ENCODE measurements around the gene GLB1L3. TPM values are rescaled to one million over a fixed set of nuclear protein-coding genes. Genes with fewer than 3 reads are reported as not detected.

The GLB1L3 gene
- total RNA-seq, 1 experiment from 2014 or later, result 0.17 TPM

- BruUV-seq (replicated peaks), result no TSS peak
Observed at GRCh38 chr11:134289789-134290188, 13.6 kb downstream of the GLB1L3 start.

GRCh38 chr11:134290646-134291045 is 14.5 kb downstream of the GLB1L3 start:
- Histone ChIP-seq H3K27me3 (replicated peaks; ENCODE audit: insufficient read depth, low read depth, low read length, poor library complexity) (no peaks in the 10 kb centered on the region), H3K36me3 (ENCODE audit: insufficient read depth, low read length, poor library complexity, severe bottlenecking) (no peaks in the 10 kb centered on the region), H3K27ac (ENCODE audit: low read depth, low read length, poor library complexity, severe bottlenecking) (no peak overlapping the region), H3K4me1 (ENCODE audit: insufficient read depth, low read length, poor library complexity, severe bottlenecking) (no peaks in the 10 kb centered on the region), H3K9me3 (ENCODE audit: low read depth, low read length, poor library complexity, severe bottlenecking) (no peaks in the 10 kb centered on the region), H3K4me3 (ENCODE audit: low read depth, low read length, poor library complexity, severe bottlenecking) (no peak overlapping the region)
- intact Hi-C loops (cut with micrococcal nuclease; ENCODE audit: unreplicated experiment), result no loop called here
- ChIA-PET POLR2A (ENCODE audit: low non-redundant PET) (no interaction called here), CTCF (no interaction called here)
- no peak for DNase-seq (ENCODE audit: low spot score)
- no TSS peak for BruUV-seq (replicated peaks)
- TF ChIP-seq CTCF (conservative IDR thresholded peaks at IDR 0.05; ENCODE audit: low read depth, low read length) (no peak), EZH2 (IDR thresholded peaks at IDR 0.05; ENCODE audit: borderline replicate concordance, low read depth, low read length, poor library complexity, severe bottlenecking) (no peak)

More at GRCh38 chr11:134289789-134290188, 13.6 kb downstream of the GLB1L3 start:
- Histone ChIP-seq H3K27ac (ENCODE audit: low read depth, low read length, poor library complexity, severe bottlenecking) (no peak overlapping the region), H3K4me1 (ENCODE audit: insufficient read depth, low read length, poor library complexity, severe bottlenecking) (no peaks in the 10 kb centered on the region), H3K27me3 (replicated peaks; ENCODE audit: insufficient read depth, low read depth, low read length, poor library complexity) (no peaks in the 10 kb centered on the region), H3K9me3 (ENCODE audit: low read depth, low read length, poor library complexity, severe bottlenecking) (no peaks in the 10 kb centered on the region), H3K4me3 (ENCODE audit: low read depth, low read length, poor library complexity, severe bottlenecking) (no peak overlapping the region), H3K36me3 (ENCODE audit: insufficient read depth, low read length, poor library complexity, severe bottlenecking) (no peaks in the 10 kb centered on the region)
- CTCF ChIA-PET, result no interaction called here
- POLR2A ChIA-PET (ENCODE audit: low non-redundant PET), result no interaction called here
- no peak for TF ChIP-seq EZH2 (IDR thresholded peaks at IDR 0.05; ENCODE audit: borderline replicate concordance, low read depth, low read length, poor library complexity, severe bottlenecking)
- TF ChIP-seq CTCF (conservative IDR thresholded peaks at IDR 0.05; ENCODE audit: low read depth, low read length), result no peak
- DNase-seq (ENCODE audit: low spot score), result no peak
- intact Hi-C loops (cut with micrococcal nuclease; ENCODE audit: unreplicated experiment), result no loop called here

- Histone ChIP-seq H3K27ac (ENCODE audit: low read depth, low read length, poor library complexity, severe bottlenecking) (no peak overlapping the region), H3K36me3 (ENCODE audit: insufficient read depth, low read length, poor library complexity, severe bottlenecking) (no peaks in the 10 kb centered on the region), H3K4me3 (ENCODE audit: low read depth, low read length, poor library complexity, severe bottlenecking) (no peak overlapping the region), H3K27me3 (replicated peaks; ENCODE audit: insufficient read depth, low read depth, low read length, poor library complexity) (no peaks in the 10 kb centered on the region), H3K9me3 (ENCODE audit: low read depth, low read length, poor library complexity, severe bottlenecking) (no peaks in the 10 kb centered on the region), H3K4me1 (ENCODE audit: insufficient read depth, low read length, poor library complexity, severe bottlenecking) (no peaks in the 10 kb centered on the region)
- no peak for DNase-seq (ENCODE audit: low spot score)
- ChIA-PET CTCF (no interaction called here), POLR2A (ENCODE audit: low non-redundant PET) (no interaction called here)
- intact Hi-C loops (cut with micrococcal nuclease; ENCODE audit: unreplicated experiment), result no loop called here
- no TSS peak for BruUV-seq (replicated peaks)
- TF ChIP-seq CTCF (conservative IDR thresholded peaks at IDR 0.05; ENCODE audit: low read depth, low read length), result no peak
- no peak for TF ChIP-seq EZH2 (IDR thresholded peaks at IDR 0.05; ENCODE audit: borderline replicate concordance, low read depth, low read length, poor library complexity, severe bottlenecking)
Observed at GRCh38 chr11:134291196-134291595, 15.0 kb downstream of the GLB1L3 start.
